HEK293T (cell line): ENCODE results near the gene KSR2.
"Not testable (repeated sequence)": the region's sequence is repeated elsewhere in the genome, so short reads cannot be mapped to it uniquely, and the experiment has no call there.

Experiments
- CTCF ChIA-PET: fragments of 350-600 bp; formaldehyde crosslinking; extraction: SDS; loops from one replicate; lab custom pipeline; 2021; ENCODE audit warnings: antibody characterized with exemption, inconsistent platforms; lab: Yijun Ruan, JAX
- POLR2A ChIA-PET: fragments of 350-600 bp; formaldehyde crosslinking; extraction: SDS; loops from one replicate; lab custom pipeline; 2020; ENCODE audit warnings: antibody characterized with exemption, inconsistent platforms; lab: Yijun Ruan, JAX
- DNase-seq: peaks from one replicate; pipeline ENCODE4 v3.0.0; 2012; ENCODE audit warnings: mixed read lengths; ENCODE audit errors: extremely low spot score
- ARNT ChIP-seq: fragments of 450-650 bp; IDR thresholded peaks from 2 replicates; pipeline ENCODE4 v1.6.1; 2017; ENCODE audit warnings: mild to moderate bottlenecking
- BHLHE40 ChIP-seq: fragments of 450-650 bp; IDR thresholded peaks from 2 replicates; pipeline ENCODE4 v1.6.1; 2016; ENCODE audit warnings: mild to moderate bottlenecking, moderate library complexity, borderline replicate concordance
- CTBP1 ChIP-seq: fragments of 450-650 bp; IDR thresholded peaks from 2 replicates; pipeline ENCODE4 v1.6.1; 2016; ENCODE audit warnings: borderline replicate concordance
- ELF4 ChIP-seq: fragments of 450-650 bp; IDR thresholded peaks from 2 replicates; pipeline ENCODE4 v1.6.1; 2017; ENCODE audit warnings: antibody characterized with exemption
- FOXA1 ChIP-seq: fragments of 450-650 bp; IDR thresholded peaks from 2 replicates; pipeline ENCODE4 v1.6.1; 2016; ENCODE audit warnings: mild to moderate bottlenecking
- FOXK2 ChIP-seq: fragments of 450-650 bp; IDR thresholded peaks from 2 replicates; pipeline ENCODE4 v1.6.1; 2016; ENCODE audit warnings: mild to moderate bottlenecking
- FOXM1 ChIP-seq: fragments of 450-650 bp; IDR thresholded peaks from 2 replicates; pipeline ENCODE4 v1.6.1; 2017; ENCODE audit warnings: mild to moderate bottlenecking, borderline replicate concordance
- HDGF ChIP-seq: fragments of 450-650 bp; IDR thresholded peaks from 2 replicates; pipeline ENCODE4 v1.6.1; 2017; ENCODE audit warnings: antibody characterized with exemption, borderline replicate concordance
- L3MBTL2 ChIP-seq: fragments of 450-650 bp; conservative IDR thresholded peaks from 2 replicates; pipeline ENCODE4 v1.6.1; 2016; ENCODE audit warnings: mild to moderate bottlenecking
- LEF1 ChIP-seq: fragments of 450-650 bp; IDR thresholded peaks from 2 replicates; pipeline ENCODE4 v1.6.1; 2017; ENCODE audit warnings: mild to moderate bottlenecking, borderline replicate concordance
- NFRKB ChIP-seq: fragments of 450-650 bp; IDR thresholded peaks from 2 replicates; pipeline ENCODE4 v1.6.1; 2016; ENCODE audit warnings: mild to moderate bottlenecking, moderate library complexity
- PKNOX1 ChIP-seq: fragments of 450-650 bp; IDR thresholded peaks from 2 replicates; pipeline ENCODE4 v1.6.1; 2016
- SP1 ChIP-seq: fragments of 450-650 bp; IDR thresholded peaks from 2 replicates; pipeline ENCODE4 v1.6.1; 2017
- SUZ12 ChIP-seq: fragments of 450-650 bp; IDR thresholded peaks from 2 replicates; pipeline ENCODE4 v1.6.1; 2016; ENCODE audit warnings: mild to moderate bottlenecking
- TARDBP ChIP-seq: fragments of 450-650 bp; IDR thresholded peaks from 2 replicates; pipeline ENCODE4 v1.6.1; 2016
- ZNF384 ChIP-seq: fragments of 450-650 bp; IDR thresholded peaks from 2 replicates; pipeline ENCODE4 v1.6.1; 2016

KSR2 gene

GRCh38 chr12:117863002-117863709 is 105.6 kb downstream of the KSR2 start:
- POLR2A ChIA-PET = no interaction called here

GRCh38 chr12:117861691-117862090 is 107.1 kb downstream of the KSR2 start:
- POLR2A ChIA-PET = no interaction called here
- CTCF ChIA-PET = no interaction called here
- no peak for DNase-seq
- no peak for TF ChIP-seq FOXK2
- TF ChIP-seq ZNF384 = no peak
- no peak for TF ChIP-seq FOXA1
- no peak for TF ChIP-seq NFRKB
- TF ChIP-seq FOXM1 = no peak
- no peak for TF ChIP-seq L3MBTL2
- no peak for TF ChIP-seq ELF4
- no peak for TF ChIP-seq PKNOX1
- no peak for TF ChIP-seq LEF1
- no peak for TF ChIP-seq TARDBP
- TF ChIP-seq ARNT = no peak
- TF ChIP-seq SUZ12 = no peak
- TF ChIP-seq SP1 = no peak

More at GRCh38 chr12:117863002-117863709, 105.6 kb downstream of the KSR2 start:
- CTCF ChIA-PET = no interaction called here
- TF ChIP-seq LEF1 (no peak), FOXA1 (no peak), BHLHE40 (no peak), ZNF384 (no peak), FOXM1 (no peak), CTBP1 (no peak), HDGF (no peak), FOXK2 (no peak)
- DNase-seq = no peak

- POLR2A ChIA-PET, DNase-seq, CTCF ChIA-PET: not testable (repeated sequence)
Measured at GRCh38 chr12:117860787-117861290, 108.0 kb downstream of the KSR2 start.

GRCh38 chr12:117860111-117860510 is 108.7 kb downstream of the KSR2 start:
- POLR2A ChIA-PET = no interaction called here

GRCh38 chr12:117857632-117858612 is 110.9 kb downstream of the KSR2 start:
- CTCF ChIA-PET = interaction anchor here (0.6 to 2.3 kb wide), 11 partner anchors 15 to 647 kb away, joined by 3 to 13 read pairs (median 5); no protein-coding TSS in a partner anchor
- DNase-seq = peak; percentile 69
- POLR2A ChIA-PET = interaction anchor here (0.6 kb wide), 1 partner anchor 251 kb away, joined by 3 read pairs; no protein-coding TSS in a partner anchor
- TF ChIP-seq TARDBP (no peak), BHLHE40 (no peak), PKNOX1 (no peak), NFRKB (no peak), L3MBTL2 (no peak), SP1 (no peak), ZNF384 (no peak), ELF4 (no peak), SUZ12 (no peak), ARNT (no peak), FOXA1 (no peak), CTBP1 (no peak), FOXM1 (no peak), LEF1 (no peak)

More at GRCh38 chr12:117860111-117860510, 108.7 kb downstream of the KSR2 start:
- TF ChIP-seq PKNOX1 (no peak), FOXA1 (no peak), BHLHE40 (no peak), LEF1 (no peak)
- CTCF ChIA-PET = no interaction called here
- DNase-seq = no peak

- CTCF ChIA-PET = interaction anchor here (0.6 to 2.3 kb wide), 12 partner anchors 12 to 771 kb away, joined by 3 to 13 read pairs (median 5); no protein-coding TSS in a partner anchor
- DNase-seq, POLR2A ChIA-PET: not testable (repeated sequence)
Measured at GRCh38 chr12:117857139-117857538, 111.7 kb downstream of the KSR2 start.
